Esophagus muscularis mucosa (tissue), 4 donors: ENCODE data around the gene KLF15. TPM values are rescaled to one million over a fixed set of nuclear protein-coding genes. Genes with fewer than 3 reads are reported as not detected.

Experiments used
- DNase-seq: peaks from one replicate; pipeline ENCODE4 v3.0.0-alpha.2; 2017; ENCODE audit errors: extremely low spot score
- H3K27ac ChIP-seq, 4 donors: fragments of 200-600 bp; sonication (generic); replicated peaks in 1 of 4; 1 replicate in 3 of 4; 2 replicates in 1 of 4; pipeline ENCODE4 v1.5.1; 2016 to 2019; ENCODE audit warnings: mild to moderate bottlenecking in 1 of 4
- H3K27me3 ChIP-seq, 4 donors: fragments of 200-600 bp; sonication (generic); one replicate each; pipeline versions ENCODE4 v1.5.1 to v1.6.0; 2016 to 2019
- H3K36me3 ChIP-seq, 4 donors: fragments of 200-600 bp; sonication (generic); one replicate each; pipeline ENCODE4 v1.5.1; 2016 to 2019
- H3K4me1 ChIP-seq, 4 donors: fragments of 200-600 bp; sonication (generic); one replicate each; pipeline ENCODE4 v1.5.1; 2016 to 2019
- H3K4me3 ChIP-seq, 4 donors: fragments of 200-600 bp; sonication (generic); 1 replicate in 2 of 4; 2 replicates in 2 of 4; pipeline ENCODE4 v1.5.1; 2016 to 2019; ENCODE audit warnings: mild to moderate bottlenecking in 4 of 4, moderate library complexity in 1 of 4
- H3K9me3 ChIP-seq, 4 donors: fragments of 200-600 bp; sonication (generic); 1 replicate in 3 of 4; 2 replicates in 1 of 4; pipeline ENCODE4 v1.5.1; 2016 to 2019
- EP300 ChIP-seq: sonication (generic); formaldehyde crosslinking; IDR thresholded peaks from one replicate; pipeline ENCODE4 v1.6.1; 2017; ENCODE audit warnings: antibody characterized with exemption
- POLR2A ChIP-seq: fragments of 450-650 bp; IDR thresholded peaks from one replicate; pipeline ENCODE4 v1.6.1; 2017; ENCODE audit warnings: antibody characterized with exemption, moderate library complexity, mild to moderate bottlenecking, low read depth
- POLR2AphosphoS5 ChIP-seq, 2 donors: sonication (generic); formaldehyde crosslinking; IDR thresholded peaks; one replicate each; pipeline ENCODE4 v1.6.1; 2017; ENCODE audit warnings: antibody characterized with exemption in 2 of 2
- WGBS: methylation state at CpG from one replicate; pipeline ENCODE4 v1.1.5; 2018; 5-methylcytosine and 5-hydroxymethylcytosine counted together
- intact Hi-C: fragments of 100-400 bp; cut with DNase I; formaldehyde crosslinking; loops from one replicate; pipeline ENCODE4 v1.15.1; 2023
- total RNA-seq, 4 donors: library from RNA; depleted of rRNA; stranded (reverse); fragments of >200 nt; gene quantifications; one replicate each; pipeline versions ENCODE4 v1.1.0 to v1.2.1, GENCODE V29; 2016
- TF ChIP-seq, protein P1 (sequence below), 3 experiments: fragments of 200-600 bp in 2 of 3; fragments of 450-650 bp in 1 of 3; sonication (generic) in 2 of 3; IDR thresholded peaks; one replicate each; pipeline ENCODE4 v1.5.1; 2017 to 2019; ENCODE audit warnings: antibody characterized with exemption in 3 of 3, mild to moderate bottlenecking in 2 of 3, moderate library complexity in 1 of 3

KLF15 gene
- total RNA-seq, 4 donors from 2014 or later, result 84.3 to 208 (median 93.6) TPM

DNA sequence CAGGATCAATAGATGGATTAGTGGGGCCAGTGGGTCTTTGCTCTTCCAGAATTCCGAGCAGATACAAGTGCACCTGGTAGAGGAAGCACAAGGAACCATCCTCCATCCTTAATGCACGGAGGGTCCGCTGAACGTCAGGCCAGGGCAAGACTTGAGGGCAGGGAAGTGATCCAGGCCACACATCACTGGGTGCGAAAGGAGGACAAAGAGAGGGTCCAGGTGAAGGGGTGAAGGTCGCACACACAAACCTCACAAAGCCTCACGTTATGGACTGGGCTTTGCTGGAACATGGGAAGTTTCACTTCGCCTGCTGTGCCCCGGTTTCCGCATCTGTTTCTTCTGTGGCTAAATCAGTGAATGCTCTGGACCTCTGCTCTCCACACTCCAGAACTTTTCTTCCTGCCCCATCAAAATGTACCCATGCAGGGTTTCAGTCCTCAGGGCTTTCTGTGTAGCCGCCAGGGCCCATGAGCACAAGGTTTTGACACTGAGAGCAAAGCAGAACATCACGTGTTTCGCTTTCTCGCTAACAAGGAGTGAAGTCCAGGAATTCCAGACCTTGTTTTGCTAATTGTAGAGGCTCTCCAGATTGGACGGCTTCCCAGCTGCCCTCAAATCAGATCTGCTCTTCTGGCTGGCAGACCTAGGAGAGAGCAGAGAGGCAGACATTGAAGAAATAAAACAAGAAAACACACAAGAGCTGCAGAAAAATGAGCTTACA lies 56.3 kb downstream of the KLF15 start:
- Histone ChIP-seq H3K27me3 (no peaks in the 10 kb centered on the region), H3K4me3 (no peak overlapping the region), H3K4me1 (peaks cover 0 to 18% (median 10%) of the 10 kb centered on the region in 4 donors), H3K9me3 (no peaks in the 10 kb centered on the region), H3K36me3 (no peaks in the 10 kb centered on the region), H3K27ac (peak overlapping the region; percentile 50 to 79 (median 64))
- TF ChIP-seq POLR2AphosphoS5 (IDR thresholded peaks at IDR 0.05), result peak; percentile 52 to 67
- TF ChIP-seq, protein P1, sequence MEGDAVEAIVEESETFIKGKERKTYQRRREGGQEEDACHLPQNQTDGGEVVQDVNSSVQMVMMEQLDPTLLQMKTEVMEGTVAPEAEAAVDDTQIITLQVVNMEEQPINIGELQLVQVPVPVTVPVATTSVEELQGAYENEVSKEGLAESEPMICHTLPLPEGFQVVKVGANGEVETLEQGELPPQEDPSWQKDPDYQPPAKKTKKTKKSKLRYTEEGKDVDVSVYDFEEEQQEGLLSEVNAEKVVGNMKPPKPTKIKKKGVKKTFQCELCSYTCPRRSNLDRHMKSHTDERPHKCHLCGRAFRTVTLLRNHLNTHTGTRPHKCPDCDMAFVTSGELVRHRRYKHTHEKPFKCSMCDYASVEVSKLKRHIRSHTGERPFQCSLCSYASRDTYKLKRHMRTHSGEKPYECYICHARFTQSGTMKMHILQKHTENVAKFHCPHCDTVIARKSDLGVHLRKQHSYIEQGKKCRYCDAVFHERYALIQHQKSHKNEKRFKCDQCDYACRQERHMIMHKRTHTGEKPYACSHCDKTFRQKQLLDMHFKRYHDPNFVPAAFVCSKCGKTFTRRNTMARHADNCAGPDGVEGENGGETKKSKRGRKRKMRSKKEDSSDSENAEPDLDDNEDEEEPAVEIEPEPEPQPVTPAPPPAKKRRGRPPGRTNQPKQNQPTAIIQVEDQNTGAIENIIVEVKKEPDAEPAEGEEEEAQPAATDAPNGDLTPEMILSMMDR (IDR thresholded peaks at IDR 0.05), result no peak
- TF ChIP-seq EP300, result no peak
- WGBS, result 78% methylated on average over 15 of the region's 15 CpGs
- intact Hi-C loops, result no loop called here
- peak; percentile 92 for DNase-seq

DNA sequence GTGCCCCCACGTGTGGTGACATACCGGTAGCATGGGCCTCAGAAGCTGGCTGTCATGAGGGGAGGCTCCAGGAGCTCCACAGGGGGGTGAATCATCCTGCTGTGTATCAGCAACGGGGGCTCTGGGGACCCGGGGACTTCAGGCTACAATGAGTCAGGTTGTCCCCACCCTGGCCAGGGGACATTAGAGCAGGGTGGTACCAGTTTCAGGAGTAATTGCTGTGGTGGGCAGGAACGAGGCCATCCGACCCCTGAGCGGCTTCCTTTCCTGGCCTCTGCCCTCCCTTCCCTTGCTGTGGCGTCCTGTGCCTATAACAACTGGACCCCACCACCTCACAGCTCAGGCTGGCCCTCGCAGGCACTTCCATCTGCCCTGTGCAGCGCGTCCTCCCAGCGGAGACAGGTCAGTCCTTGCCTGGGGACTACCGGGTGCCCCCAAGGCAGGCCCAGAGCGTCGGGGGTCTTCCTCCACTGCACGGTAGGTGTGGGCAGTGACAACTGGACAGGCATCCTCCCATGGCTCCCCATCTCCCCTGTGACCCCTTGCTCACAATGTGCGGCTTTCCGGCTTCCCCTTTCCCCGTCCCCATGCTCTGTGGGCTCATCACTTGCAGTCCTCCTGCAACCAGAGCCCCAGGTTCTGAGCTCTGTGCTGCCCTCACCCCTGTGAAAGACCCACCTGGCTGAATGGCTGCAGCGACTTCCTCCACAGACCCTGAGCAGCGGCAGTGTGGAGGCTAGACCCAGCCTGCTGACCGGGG lies 57.0 kb downstream of the KLF15 start:
- WGBS, result 91% methylated on average over 20 of the region's 22 CpGs
- intact Hi-C loops, result no loop called here
- peak; percentile 72 for DNase-seq
- H3K4me3 ChIP-seq, result no peak overlapping the region
- peaks cover 0 to 18% (median 10%) of the 10 kb centered on the region in 4 donors for H3K4me1 ChIP-seq
- H3K9me3 ChIP-seq, result no peaks in the 10 kb centered on the region
- no peaks in the 10 kb centered on the region for H3K27me3 ChIP-seq
- no peak for TF ChIP-seq POLR2AphosphoS5 (IDR thresholded peaks at IDR 0.05)
- TF ChIP-seq POLR2A, result no peak
- TF ChIP-seq, protein P1 (IDR thresholded peaks at IDR 0.05), result no peak
- no peak for TF ChIP-seq EP300
- no peaks in the 10 kb centered on the region for H3K36me3 ChIP-seq
- peak overlapping the region; percentile 50 to 79 (median 64) for H3K27ac ChIP-seq

DNA sequence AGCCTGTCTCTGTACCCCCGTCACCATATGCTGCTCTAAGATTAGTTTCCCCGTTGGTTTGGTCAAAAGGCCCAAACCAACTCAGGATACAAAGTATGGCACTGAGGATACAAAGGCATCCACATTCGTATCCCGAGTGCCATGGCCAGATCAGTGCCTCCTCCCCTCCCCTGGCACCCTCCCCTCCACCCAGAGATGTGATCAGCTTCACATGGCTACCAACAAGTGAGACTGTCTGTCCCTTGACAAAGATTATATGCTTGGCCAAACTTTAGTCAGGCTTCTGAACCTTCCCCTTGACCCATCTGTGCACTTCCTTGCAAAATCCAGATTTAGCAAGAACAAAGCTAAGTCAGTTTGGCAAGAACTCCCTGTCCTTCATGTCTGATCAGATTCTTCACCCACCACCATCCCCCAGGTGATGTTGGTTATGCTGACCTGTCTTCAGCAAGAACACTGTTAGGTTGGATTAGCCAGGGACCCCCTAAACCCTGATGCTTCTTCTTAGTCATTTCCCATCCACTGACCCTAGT lies 61.7 kb downstream of the KLF15 start:
- H3K27ac ChIP-seq, result no peak overlapping the region
- H3K27me3 ChIP-seq, result peaks cover 0 to 3% (median 0%) of the 10 kb centered on the region in 4 donors
- TF ChIP-seq, protein P1 (IDR thresholded peaks at IDR 0.05), result no peak
- no peak for TF ChIP-seq EP300
- TF ChIP-seq POLR2A, result no peak
- TF ChIP-seq POLR2AphosphoS5 (IDR thresholded peaks at IDR 0.05), result no peak
- no peaks in the 10 kb centered on the region for H3K9me3 ChIP-seq
- H3K36me3 ChIP-seq, result no peaks in the 10 kb centered on the region
- no peak overlapping the region for H3K4me3 ChIP-seq
- 70% methylated on average over 4 of the region's 4 CpGs for WGBS
- DNase-seq, result peak; percentile 72
- intact Hi-C loops, result no loop called here
- peaks cover 0 to 5% (median 3%) of the 10 kb centered on the region in 4 donors for H3K4me1 ChIP-seq

DNA sequence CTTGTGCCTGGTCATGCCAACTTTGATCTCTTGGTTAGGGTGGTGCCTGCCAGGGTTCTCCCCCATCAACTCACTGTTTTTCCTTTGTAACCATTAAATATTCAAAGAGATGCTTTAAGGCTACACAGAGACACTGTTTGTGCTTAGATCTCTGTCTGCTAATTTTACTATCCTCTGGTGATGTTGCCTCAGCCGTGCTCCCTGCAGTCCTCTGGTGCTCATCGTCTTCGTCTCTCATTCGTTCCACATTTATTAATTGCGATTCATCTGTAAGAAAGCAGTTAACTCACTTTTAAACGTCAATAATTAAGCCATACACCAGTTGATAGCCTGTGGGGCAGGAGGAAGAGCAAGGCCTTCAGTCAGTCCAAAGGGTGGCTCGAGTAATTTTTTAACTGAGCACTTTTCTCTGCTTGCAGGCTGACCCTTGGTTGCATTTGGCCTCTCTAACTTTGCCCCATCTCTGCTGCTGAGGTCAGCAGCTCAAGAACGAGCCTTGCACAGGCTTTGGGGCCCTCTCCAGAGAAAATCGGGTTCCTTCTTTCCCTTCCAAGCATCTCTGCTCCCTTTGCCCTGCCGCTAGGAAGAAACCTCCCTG lies 62.9 kb downstream of the KLF15 start:
- H3K4me1 ChIP-seq, result peaks cover 0 to 1% (median 0%) of the 10 kb centered on the region in 4 donors
- no peak overlapping the region for H3K4me3 ChIP-seq
- TF ChIP-seq POLR2A (no peak), POLR2AphosphoS5 (IDR thresholded peaks at IDR 0.05) (no peak), EP300 (no peak)
- TF ChIP-seq, protein P1 (IDR thresholded peaks at IDR 0.05), result no peak
- H3K27ac ChIP-seq, result no peak overlapping the region
- peak; percentile 80 for DNase-seq
- H3K27me3 ChIP-seq, result peaks cover 0 to 3% (median 0%) of the 10 kb centered on the region in 4 donors
- no peaks in the 10 kb centered on the region for H3K36me3 ChIP-seq
- no peaks in the 10 kb centered on the region for H3K9me3 ChIP-seq
- WGBS, result 85% methylated on average over 9 of the region's 10 CpGs
- intact Hi-C loops, result no loop called here
